NCI-H510A (cell line): ENCODE data around the gene METAP1.
"Not testable (repeated sequence)": the region's sequence is repeated elsewhere in the genome, so short reads cannot be mapped to it uniquely, and the experiment has no call there.

Source experiments
- DNase-seq: peaks from one replicate; lab custom pipeline; 2025; lab: John Stamatoyannopoulos, UW

METAP1 gene

GRCh38 chr4:98997166-98997565 is 1.6 kb downstream of the METAP1 start:
- no peak for DNase-seq

- DNase-seq = no peak
Measured at GRCh38 chr4:98998551-98998950, 3.0 kb downstream of the METAP1 start.

GRCh38 chr4:99002279-99002678 is 6.8 kb downstream of the METAP1 start:
- no peak for DNase-seq

- DNase-seq = no peak
Measured at GRCh38 chr4:99008051-99008450, 12.5 kb downstream of the METAP1 start.

DNA sequence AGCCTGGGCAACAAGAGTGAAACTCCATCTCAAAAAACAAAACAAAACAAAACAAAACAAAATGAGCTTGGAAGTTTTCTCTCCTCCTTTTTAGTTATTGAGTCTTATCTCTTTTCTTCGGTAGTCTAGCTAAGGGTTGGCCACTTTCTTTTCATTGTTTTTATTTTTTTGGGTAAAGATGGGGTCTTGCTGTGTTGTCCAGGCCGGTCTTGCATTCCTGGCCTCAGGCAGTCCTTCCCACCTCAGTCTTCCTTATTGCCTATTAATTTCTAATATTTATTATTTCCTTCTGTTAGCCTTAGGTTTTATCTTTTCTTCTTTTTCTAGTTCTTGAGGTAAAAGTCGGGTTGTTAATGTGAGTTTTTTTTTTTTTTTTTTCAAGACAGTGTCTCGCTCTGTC is 16.4 kb downstream of the METAP1 start:
- DNase-seq = no peak

- no peak for DNase-seq
Measured at GRCh38 chr4:99013402-99013843, 17.9 kb downstream of the METAP1 start.

- no peak for DNase-seq
Measured at GRCh38 chr4:99013884-99014523, 18.5 kb downstream of the METAP1 start.

DNA sequence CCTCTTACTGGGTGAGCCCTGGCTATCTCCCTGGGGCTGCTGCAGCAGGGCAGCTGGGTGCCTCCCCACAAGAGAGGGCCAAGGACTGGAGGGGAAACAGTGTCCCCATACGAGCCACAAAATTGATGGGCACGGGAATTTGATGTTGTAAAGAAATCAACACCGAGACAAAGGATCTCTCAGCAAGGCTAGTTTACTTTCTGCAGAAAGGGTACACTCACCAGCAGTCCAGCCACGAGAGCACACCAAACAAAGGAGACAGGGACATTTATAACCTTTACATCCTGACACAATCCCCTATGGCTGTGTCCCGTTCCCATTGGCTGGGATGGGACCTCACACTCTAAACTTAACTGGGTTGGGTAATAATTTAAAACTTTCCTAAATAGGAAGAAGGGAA is 25.9 kb downstream of the METAP1 start:
- no peak for DNase-seq

- DNase-seq = no peak
Measured at GRCh38 chr4:99022566-99022965, 27.0 kb downstream of the METAP1 start.

DNA sequence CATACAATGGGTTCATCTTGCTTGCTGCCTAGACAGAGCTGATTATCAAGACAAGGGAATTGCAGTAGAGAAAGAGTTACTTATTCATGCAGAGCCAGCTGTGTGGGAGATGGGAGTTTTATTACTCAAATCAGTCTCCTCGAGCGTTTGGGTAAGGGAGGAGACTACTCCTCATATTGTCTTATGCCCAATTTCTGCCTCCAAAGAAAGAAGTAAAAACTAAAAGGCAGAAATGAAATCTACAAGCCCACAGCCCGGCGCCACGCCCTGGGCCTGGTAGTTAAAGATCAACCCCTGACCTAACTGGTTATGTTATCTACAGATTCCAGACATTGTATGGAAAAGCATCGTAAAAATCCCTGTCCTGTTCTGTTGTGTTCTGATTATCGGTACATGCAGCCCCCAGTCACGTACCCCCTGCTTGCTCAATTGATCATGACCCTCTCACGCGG is 28.3 kb downstream of the METAP1 start:
- DNase-seq = not testable (repeated sequence)

DNA sequence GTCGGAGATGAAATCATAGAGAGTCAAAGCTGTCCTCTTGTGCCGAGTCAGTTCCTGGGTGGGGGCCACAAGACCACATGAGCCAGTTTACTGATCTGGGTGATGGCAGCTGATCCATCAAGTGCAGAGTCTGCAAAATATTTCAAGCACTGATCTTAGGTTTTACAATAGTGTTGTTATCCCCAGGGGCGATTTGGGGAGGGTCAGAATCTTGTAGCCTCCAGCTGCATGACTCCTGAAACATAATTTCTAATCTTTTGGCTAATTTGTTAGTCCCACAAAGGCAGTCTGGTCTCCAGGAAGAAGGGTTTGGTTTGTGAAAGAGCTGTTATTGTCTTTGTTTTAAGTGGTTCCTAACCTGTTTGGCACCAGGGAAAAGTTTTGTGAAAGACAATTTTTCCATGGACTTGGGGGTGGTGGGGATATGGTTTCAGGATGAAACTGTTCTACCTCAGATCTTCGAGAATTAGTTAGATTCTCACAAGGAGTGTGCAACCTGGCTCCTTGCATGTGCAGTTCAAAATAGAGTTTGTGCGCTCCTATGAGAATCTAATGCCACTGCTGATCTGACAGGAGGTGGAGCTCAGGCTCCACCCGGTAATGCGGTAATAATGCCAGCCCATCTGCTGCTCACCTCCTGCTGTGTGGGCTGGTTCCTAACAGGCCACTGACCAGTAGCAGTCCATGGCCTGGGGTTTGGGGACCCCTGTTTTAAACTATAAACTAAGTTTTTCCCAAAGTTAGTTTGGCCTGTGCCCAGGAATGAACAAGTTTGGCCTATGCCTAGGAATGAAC is 29.2 kb downstream of the METAP1 start:
- no peak for DNase-seq

GRCh38 chr4:99025506-99025905 is 30.0 kb downstream of the METAP1 start:
- no peak for DNase-seq

DNA sequence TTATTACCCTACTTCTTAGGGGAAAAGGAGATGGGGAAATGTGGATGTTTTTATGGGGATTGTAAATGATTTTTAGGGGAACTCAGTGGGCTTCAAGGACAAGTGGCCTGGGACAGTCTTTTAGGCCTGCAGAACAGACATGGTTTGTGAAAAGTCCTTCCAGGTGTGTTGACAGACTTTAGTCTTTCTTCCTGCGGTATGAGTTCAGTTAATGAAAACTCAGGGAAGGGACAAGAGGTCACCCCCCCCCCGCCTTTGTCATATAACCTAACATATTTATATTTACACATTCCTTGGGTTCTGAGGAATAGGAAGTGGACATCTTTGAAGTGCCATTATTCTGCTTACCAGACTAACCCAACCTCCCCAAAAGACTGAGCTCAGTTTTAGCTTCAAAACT is 31.8 kb downstream of the METAP1 start:
- no peak for DNase-seq

DNA sequence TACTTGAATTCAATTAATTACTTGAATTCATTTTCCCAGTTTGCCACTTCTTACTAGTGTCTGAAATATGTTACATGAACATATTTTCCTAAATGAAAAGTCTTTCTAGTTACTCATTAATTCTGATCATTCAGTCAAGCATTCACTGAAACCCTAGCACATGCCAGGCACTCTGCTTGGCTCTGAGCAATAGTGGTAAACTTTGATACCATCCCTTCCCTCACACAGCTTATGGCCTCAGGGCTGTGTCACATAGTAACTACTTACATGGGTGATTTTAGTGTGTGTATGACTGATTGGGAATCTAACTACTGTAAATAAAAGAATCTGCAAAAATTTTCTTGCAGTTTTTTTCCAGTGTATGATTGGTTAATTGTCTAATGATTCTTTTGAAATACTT is 32.7 kb downstream of the METAP1 start:
- no peak for DNase-seq

- DNase-seq = no peak
Measured at GRCh38 chr4:99029018-99029735, 33.7 kb downstream of the METAP1 start.

GRCh38 chr4:99029852-99030251 is 34.3 kb downstream of the METAP1 start:
- DNase-seq = no peak

GRCh38 chr4:99033956-99034355 is 38.4 kb downstream of the METAP1 start:
- no peak for DNase-seq

DNA sequence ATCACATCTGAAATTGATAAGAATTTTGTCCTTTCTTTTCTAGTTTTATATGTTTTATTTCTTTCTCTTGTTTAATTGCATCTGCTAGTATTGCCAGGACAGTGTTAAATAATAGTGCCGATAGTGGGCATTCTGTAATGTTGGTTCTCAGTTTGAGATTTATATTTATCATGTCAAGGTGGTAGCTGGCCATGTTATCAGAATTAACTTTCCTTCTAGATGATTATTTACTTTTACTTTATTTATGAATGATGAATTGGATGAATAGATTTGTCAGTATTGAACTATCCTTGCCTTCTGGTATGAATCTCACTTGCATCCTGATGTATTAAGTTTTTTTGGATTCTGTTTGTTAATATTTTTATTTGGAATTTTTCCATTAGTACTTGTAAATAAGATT is 42.7 kb downstream of the METAP1 start:
- DNase-seq = no peak

DNA sequence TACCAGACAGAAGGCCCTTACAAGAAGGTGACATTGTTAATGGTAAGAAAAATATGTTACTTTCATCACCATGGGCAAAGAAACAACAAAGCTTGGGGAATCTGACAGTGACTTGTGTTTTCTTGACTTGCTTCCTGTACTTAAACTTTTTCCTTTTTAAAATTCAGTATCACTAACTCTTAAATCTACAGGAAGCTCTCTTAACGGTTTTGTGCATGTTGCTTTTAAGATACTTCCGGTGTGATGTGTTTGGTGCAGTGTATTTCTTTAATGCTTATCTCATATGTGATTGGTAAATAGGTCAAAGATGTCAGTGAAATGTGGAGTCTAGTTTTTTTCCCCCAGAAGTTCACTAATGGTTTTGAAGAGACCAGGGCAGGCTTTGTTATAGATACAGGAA is 47.8 kb downstream of the METAP1 start:
- no peak for DNase-seq

DNA sequence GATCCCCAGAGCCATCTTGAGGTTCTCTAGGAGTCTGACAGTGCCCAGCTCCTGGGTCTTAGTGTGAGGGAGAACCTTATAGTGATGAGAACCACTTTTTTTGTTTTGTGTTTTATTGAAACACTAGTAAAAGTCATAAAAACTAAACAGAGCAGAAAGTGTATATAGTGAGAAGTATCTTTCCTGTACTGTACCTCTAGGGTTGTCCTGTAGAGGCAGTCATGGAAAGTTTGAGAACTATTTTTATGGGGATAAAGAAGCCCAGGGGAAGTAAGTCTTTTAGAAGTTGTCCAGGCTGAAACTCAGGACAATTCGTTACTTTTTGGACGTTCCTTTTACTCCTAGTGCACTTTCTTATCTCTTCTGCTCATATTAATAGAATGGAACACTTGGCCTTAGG is 52.2 kb downstream of the METAP1 start:
- no peak for DNase-seq

GRCh38 chr4:99052902-99053301 is 57.4 kb downstream of the METAP1 start:
- DNase-seq = no peak

DNA sequence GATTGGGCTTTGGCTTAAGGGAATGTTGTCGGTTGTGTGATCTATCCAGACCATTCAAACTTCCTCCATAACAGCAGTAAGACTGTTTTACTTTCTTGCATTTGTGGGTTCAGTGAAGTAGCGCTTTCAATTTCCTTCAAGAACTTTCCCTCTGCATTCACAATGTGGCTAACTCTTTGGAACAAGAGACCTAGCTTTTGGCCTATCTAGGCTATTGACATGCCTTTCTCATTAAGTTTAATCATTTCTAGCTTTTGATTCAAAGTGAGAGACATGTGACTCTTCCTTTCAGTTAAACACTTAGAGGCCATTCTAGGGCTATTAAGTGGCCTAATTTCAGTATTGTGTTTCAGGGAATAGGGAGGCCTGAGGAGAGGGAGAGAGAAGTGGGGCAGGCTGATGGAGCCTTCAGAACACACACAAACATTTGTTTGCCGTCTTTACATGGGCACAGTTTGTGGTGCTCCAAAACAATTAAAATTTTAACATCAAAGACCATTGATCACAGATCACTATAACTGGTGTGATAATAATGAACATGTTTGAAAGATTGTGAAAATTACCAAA is 59.0 kb downstream of the METAP1 start:
- DNase-seq = no peak

GRCh38 chr4:99058228-99058627 is 62.7 kb downstream of the METAP1 start:
- DNase-seq = no peak
